Upper lobe of left lung (tissue), 4 donors: ENCODE data around the gene GRID1.

ENCODE experiments used
- CTCF ChIP-seq, 6 experiments: fragments of 450-650 bp in 4 of 6; fragments of 200-600 bp in 2 of 6; sonication (generic) in 2 of 6; IDR thresholded peaks; one replicate each; pipeline ENCODE4 v1.5.1; 2016 to 2019; ENCODE audit warnings: antibody characterized with exemption in 6 of 6
- POLR2AphosphoS5 ChIP-seq, 2 donors: sonication (generic); formaldehyde crosslinking; IDR thresholded peaks; one replicate each; pipeline ENCODE4 v1.5.1; 2017; ENCODE audit warnings: antibody characterized with exemption in 2 of 2

DNA sequence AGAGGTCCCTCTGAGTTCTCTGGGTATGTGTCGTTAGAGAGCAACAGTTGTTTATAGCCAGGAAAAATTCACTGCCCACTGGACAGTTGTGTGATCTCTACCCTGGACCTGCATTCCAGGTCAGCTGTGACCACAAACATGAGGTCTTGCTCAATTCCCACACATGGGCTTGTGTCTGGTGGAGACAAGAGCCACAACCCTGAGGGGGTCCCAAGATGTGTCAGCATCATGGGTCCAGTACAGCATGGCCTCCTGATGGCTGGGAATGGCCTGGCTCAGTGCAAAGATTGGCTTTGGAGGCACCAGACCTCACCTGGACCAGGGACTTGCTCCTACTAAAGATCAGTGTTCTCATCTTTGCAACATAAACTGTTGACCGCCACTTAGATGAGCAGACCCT lies 751.6 kb downstream of the GRID1 start:
- TF ChIP-seq POLR2AphosphoS5 (IDR thresholded peaks at IDR 0.05) = no peak
- no peak for TF ChIP-seq CTCF (IDR thresholded peaks at IDR 0.05)
